ENCODE data around the gene EXOC6.

Gene EXOC6

DNA sequence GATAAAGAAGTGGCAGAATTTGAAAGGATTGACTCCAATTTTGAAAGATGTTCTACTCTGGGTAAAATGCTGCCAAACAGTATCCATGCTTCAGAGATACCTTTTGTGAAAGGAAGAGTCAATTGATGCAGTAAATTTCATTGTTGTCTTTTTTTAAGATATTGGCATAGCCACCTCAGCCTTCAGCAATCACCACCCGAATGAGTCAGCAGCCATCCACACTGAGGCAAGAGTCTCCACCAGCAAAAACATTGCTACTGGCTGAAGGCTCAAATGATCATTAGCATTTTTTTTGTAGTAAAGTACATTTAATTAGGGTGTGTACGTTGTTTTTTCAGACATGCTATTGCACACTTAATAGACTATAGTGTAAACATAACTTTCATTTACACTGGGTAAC lies 180.6 kb downstream of the EXOC6 start:
- DNase-seq = peak in 1 of 2 experiments; percentile 13

GRCh38 chr10:93030409-93030808 lies 182.1 kb downstream of the EXOC6 start:
- peak in 1 of 2 experiments; percentile 34 for DNase-seq

- no peak for DNase-seq
These were observed 183.9 kb downstream of the EXOC6 start for GRCh38 chr10:93032105-93032808.

DNA sequence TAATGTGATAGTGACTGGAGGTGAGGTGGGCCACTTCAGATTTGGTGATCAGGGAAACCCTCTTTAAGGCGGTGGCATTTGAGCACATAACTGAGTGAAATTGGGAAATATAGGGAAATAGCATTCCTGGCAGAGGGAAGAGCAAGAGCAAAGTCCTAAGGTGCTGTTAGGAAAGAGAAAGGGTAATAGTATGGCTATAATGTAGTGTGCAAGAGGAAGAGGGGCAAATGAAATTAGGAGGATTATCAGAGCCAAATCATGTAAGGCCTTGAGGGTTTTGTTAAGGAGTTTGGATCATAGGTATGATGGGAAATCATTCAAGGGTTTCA lies 184.5 kb downstream of the EXOC6 start:
- DNase-seq = no peak

DNA sequence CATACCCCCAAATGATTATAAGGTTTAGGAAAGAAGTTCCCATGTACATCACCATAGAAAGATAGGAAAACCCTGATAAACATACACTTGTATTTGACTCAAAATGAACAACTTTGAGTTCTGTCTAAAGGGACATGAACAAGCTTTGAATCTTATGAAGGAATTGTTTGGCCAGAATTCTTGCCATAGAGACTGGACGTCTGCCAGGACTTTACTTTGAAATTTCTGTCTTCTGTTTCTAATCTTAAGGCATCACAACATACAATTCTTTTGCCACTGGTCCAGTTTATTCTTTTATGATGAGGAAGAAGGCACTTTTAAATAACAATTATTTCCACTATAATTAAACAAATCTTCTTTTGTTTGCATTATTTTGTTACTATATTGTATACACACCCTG lies 186.1 kb downstream of the EXOC6 start:
- DNase-seq = no peak

GRCh38 chr10:93039110-93039509 lies 190.8 kb downstream of the EXOC6 start:
- no peak for DNase-seq

DNA sequence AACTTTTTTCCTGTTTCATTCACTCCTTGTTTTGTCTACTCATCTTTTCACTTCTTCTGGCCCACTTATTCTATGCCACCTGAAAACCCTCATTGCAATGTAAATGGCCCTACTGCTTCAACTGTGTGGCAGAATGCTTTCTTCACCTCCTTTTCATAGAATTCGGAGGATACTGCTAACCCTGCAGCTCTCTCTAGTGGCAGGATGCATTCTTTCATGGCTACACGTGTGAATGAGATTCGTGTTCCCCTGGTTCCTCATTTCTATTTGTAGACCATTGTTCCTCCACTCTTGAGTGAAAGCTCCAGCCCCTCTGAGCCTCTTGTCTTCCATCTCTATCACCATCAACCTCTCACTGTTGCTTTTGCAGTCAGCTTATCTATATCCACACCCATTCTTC lies 191.4 kb downstream of the EXOC6 start:
- DNase-seq = no peak

DNA sequence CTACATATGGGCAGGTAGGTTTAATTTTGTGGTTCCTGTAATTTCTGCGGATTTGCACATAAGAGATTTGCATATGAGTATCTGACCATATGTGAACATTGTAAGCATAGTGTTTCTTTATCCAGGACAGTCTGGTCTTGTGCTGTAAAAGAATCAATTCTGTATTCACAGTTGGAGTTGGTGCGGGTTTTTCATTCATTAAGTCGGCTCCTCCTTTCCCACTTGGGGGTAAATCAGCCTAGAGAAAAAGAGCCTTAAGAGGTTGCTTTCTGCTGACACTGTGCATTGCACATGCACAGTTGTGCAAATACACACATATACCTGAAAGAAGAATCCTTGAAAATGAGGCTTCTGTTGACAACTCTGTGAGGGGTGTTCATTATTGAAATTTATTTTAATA lies 206.2 kb downstream of the EXOC6 start:
- DNase-seq = no peak

- DNase-seq = no peak
These were observed 209.8 kb downstream of the EXOC6 start for GRCh38 chr10:93058139-93058538.

- no peak for DNase-seq
These were observed 211.9 kb downstream of the EXOC6 start, which contains the start of gene CYP26C1 for GRCh38 chr10:93059975-93060886. CYP26C1 (plus strand) TSS chr10:93060798; CDS start chr10:93061264, 466 bp downstream.

GRCh38 chr10:93060887-93061593 lies 212.7 kb downstream of the EXOC6 start:
- DNase-seq = no peak

GRCh38 chr10:93061594-93062513 lies 213.5 kb downstream of the EXOC6 start:
- DNase-seq = no peak

- no peak for DNase-seq
These were observed 214.3 kb downstream of the EXOC6 start for GRCh38 chr10:93062514-93063143.

DNA sequence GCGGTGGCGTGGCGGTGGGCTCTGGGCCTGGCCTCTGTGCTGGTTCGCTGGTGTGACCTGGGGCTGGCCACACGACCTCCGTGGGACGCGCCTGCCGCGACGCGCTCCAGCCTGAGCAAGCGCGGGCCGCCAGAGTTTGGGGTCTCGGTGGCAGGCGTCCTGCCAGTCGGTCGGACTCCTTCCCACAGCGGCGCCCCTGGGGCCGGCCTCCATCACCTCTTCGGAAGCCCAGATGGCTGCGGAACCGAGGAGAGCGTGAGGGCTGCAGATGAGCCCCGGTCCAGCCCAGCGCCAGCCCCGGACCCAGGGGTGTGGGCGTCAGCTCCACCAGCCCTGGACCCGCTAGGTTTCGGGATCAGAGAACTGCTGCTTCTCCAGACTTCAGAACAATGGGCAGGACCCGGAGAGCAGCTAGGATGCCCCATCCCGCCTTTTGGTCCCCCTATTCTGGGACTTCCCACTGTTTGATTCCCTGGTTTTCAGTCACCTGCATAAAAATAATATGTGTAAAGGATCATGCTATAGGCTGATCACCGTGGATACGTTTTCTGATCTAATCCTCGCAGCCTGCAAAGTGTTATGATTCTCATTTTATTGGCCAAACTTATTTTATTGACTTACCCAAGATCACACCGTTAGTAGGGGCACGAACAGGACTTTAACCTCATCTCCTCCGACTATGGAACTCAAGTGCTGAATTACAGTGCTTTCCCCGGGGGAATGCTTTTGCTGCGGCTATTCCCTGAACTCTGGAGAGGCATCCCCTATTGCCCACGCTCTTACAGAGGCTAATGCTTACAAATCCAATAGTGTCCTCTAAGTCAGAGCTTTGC lies 215.0 kb downstream of the EXOC6 start:
- DNase-seq = no peak

DNA sequence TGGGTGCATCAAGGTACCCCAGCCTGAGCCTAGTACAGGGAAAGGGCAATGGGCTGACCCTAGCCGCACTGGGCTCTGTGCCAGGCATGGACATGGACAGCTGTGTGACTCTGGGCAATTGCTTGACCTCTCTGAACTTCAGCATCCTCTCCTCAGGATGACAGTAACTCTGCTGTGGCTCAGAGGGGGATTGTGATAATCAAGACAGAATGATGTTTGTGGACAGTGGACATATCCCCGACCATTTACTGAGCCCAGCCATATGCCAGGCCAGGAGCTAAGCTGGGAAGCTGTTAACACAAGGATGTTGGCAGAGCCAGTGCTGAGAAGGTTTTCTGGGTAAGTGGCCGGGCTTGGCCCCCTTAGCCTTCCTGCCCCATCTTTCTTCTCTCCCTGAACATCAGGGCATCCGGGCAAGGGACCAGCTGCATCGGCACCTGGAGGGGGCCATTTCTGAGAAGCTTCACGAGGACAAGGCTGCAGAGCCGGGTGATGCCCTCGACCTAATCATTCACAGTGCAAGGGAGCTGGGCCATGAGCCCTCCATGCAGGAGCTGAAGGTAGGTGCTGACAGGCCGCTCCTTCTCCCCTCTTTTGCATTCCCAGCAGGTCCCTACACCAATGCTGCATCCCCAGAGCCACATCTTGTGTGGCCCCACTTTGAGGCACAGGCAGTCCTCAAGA lies 215.8 kb downstream of the EXOC6 start:
- DNase-seq = no peak

GRCh38 chr10:93064874-93065660 lies 216.7 kb downstream of the EXOC6 start:
- no peak for DNase-seq

GRCh38 chr10:93065675-93066543 lies 217.6 kb downstream of the EXOC6 start:
- no peak for DNase-seq

GRCh38 chr10:93066544-93066913 lies 218.2 kb downstream of the EXOC6 start:
- DNase-seq = no peak

All from SW 1271 (cell line).